Adipocyte (in vitro differentiated cells): ENCODE measurements around the gene LILRB5.
"Not testable (repeated sequence)": the region's sequence is repeated elsewhere in the genome, so short reads cannot be mapped to it uniquely, and the experiment has no call there.

Experiments
- DNase-seq: peaks from one replicate; pipeline ENCODE4 v3.0.0-alpha.2; 2015; ENCODE audit warnings: low read depth
- H3K27me3 ChIP-seq: replicated peaks from 2 replicates; pipeline ENCODE4 v1.7.0; 2013; ENCODE audit warnings: mild to moderate bottlenecking, low read length, moderate library complexity; ENCODE audit not compliant: control insufficient read depth, insufficient read depth
- H3K36me3 ChIP-seq: 2 replicates; pipeline ENCODE4 v1.7.0; 2013; ENCODE audit warnings: low read length, mild to moderate bottlenecking, moderate library complexity; ENCODE audit not compliant: control insufficient read depth, insufficient read depth, severe bottlenecking
- H3K4me1 ChIP-seq: 2 replicates; pipeline ENCODE4 v1.7.0; 2013; ENCODE audit warnings: mild to moderate bottlenecking, low read length, moderate library complexity; ENCODE audit not compliant: control insufficient read depth, insufficient read depth
- H3K4me3 ChIP-seq: 2 replicates; pipeline ENCODE4 v1.7.0; 2013; ENCODE audit warnings: mild to moderate bottlenecking, low read length, moderate library complexity
- H3K9ac ChIP-seq: 2 replicates; pipeline ENCODE4 v1.7.0; 2013; ENCODE audit warnings: mild to moderate bottlenecking, low read length, moderate library complexity
- H3K9me3 ChIP-seq: 2 replicates; pipeline ENCODE4 v1.7.0; 2013; ENCODE audit warnings: mild to moderate bottlenecking, low read length, moderate library complexity; ENCODE audit not compliant: control insufficient read depth

The LILRB5 gene

GRCh38 chr19:54285427-54286056 lies 28.5 kb upstream of the LILRB5 start:
- not testable (repeated sequence) for H3K36me3 ChIP-seq, H3K9me3 ChIP-seq, H3K4me1 ChIP-seq, DNase-seq, H3K9ac ChIP-seq, H3K4me3 ChIP-seq
- H3K27me3 ChIP-seq = peaks cover 20% of the 10 kb centered on the region

GRCh38 chr19:54282686-54283470 lies 25.8 kb upstream of the LILRB5 start:
- DNase-seq = no peak
- Histone ChIP-seq H3K9ac (no peak overlapping the region), H3K4me3 (no peak overlapping the region), H3K36me3 (no peaks in the 10 kb centered on the region), H3K9me3 (no peaks in the 10 kb centered on the region), H3K27me3 (peaks cover 24% of the 10 kb centered on the region), H3K4me1 (no peaks in the 10 kb centered on the region)

- not testable (repeated sequence) for H3K9ac ChIP-seq, H3K4me3 ChIP-seq, DNase-seq, H3K4me1 ChIP-seq, H3K9me3 ChIP-seq, H3K36me3 ChIP-seq
- H3K27me3 ChIP-seq = peaks cover 24% of the 10 kb centered on the region
These were observed 24.6 kb upstream of the LILRB5 start for GRCh38 chr19:54281729-54282075.

GRCh38 chr19:54281007-54281728 lies 24.1 kb upstream of the LILRB5 start, which contains the start of gene LILRB2:
TSS of gene LILRB2 (minus strand) at chr19:54281110. CDS start at chr19:54280496, 614 bp downstream.
- no peaks in the 10 kb centered on the region for H3K36me3 ChIP-seq
- H3K4me1 ChIP-seq = no peaks in the 10 kb centered on the region
- peaks cover 24% of the 10 kb centered on the region for H3K27me3 ChIP-seq
- H3K9ac ChIP-seq = no peak within 1 kb of the TSS
- no peak for DNase-seq
- H3K9me3 ChIP-seq = no peaks in the 10 kb centered on the region
- H3K4me3 ChIP-seq = no peak within 1 kb of the TSS

GRCh38 chr19:54280441-54280840 lies 23.4 kb upstream of the LILRB5 start:
- not testable (repeated sequence) for H3K9ac ChIP-seq, H3K4me1 ChIP-seq, H3K4me3 ChIP-seq, DNase-seq, H3K9me3 ChIP-seq, H3K36me3 ChIP-seq
- H3K27me3 ChIP-seq = peaks cover 24% of the 10 kb centered on the region

GRCh38 chr19:54280025-54280424 lies 23.0 kb upstream of the LILRB5 start:
- not testable (repeated sequence) for H3K9ac ChIP-seq, H3K36me3 ChIP-seq, H3K4me3 ChIP-seq, H3K9me3 ChIP-seq, DNase-seq, H3K4me1 ChIP-seq
- peaks cover 24% of the 10 kb centered on the region for H3K27me3 ChIP-seq

GRCh38 chr19:54279406-54279962 lies 22.4 kb upstream of the LILRB5 start:
- Histone ChIP-seq H3K36me3 (no peaks in the 10 kb centered on the region), H3K9me3 (no peaks in the 10 kb centered on the region), H3K9ac (no peak overlapping the region), H3K4me1 (no peaks in the 10 kb centered on the region), H3K27me3 (peaks cover 24% of the 10 kb centered on the region), H3K4me3 (no peak overlapping the region)
- DNase-seq = no peak

- H3K4me3 ChIP-seq, H3K36me3 ChIP-seq, H3K4me1 ChIP-seq, H3K9ac ChIP-seq, DNase-seq, H3K9me3 ChIP-seq: not testable (repeated sequence)
- peaks cover 24% of the 10 kb centered on the region for H3K27me3 ChIP-seq
These were observed 21.6 kb upstream of the LILRB5 start for GRCh38 chr19:54278571-54279195.

- H3K4me3 ChIP-seq, H3K36me3 ChIP-seq, H3K9me3 ChIP-seq, H3K9ac ChIP-seq, DNase-seq, H3K4me1 ChIP-seq: not testable (repeated sequence)
- peaks cover 21% of the 10 kb centered on the region for H3K27me3 ChIP-seq
These were observed 21.0 kb upstream of the LILRB5 start for GRCh38 chr19:54278056-54278455.

GRCh38 chr19:54277111-54277615 lies 20.1 kb upstream of the LILRB5 start:
- not testable (repeated sequence) for H3K4me3 ChIP-seq, H3K9ac ChIP-seq, DNase-seq, H3K4me1 ChIP-seq, H3K36me3 ChIP-seq, H3K9me3 ChIP-seq
- H3K27me3 ChIP-seq = peaks cover 13% of the 10 kb centered on the region

- Histone ChIP-seq H3K9me3 (no peaks in the 10 kb centered on the region), H3K9ac (no peak overlapping the region), H3K4me1 (no peaks in the 10 kb centered on the region), H3K36me3 (no peaks in the 10 kb centered on the region), H3K27me3 (peaks cover 12% of the 10 kb centered on the region), H3K4me3 (no peak overlapping the region)
- no peak for DNase-seq
These were observed 18.9 kb upstream of the LILRB5 start for GRCh38 chr19:54275951-54276350.
